Lower leg skin (tissue), 3 donors: ENCODE results near the gene RAX2.

Experiments
- POLR2A ChIP-seq, 2 donors: fragments of 450-650 bp; IDR thresholded peaks; one replicate each; pipeline ENCODE4 v1.6.1; 2016 to 2017; ENCODE audit warnings: antibody characterized with exemption in 2 of 2, mild to moderate bottlenecking in 1 of 2, moderate library complexity in 1 of 2
- TF ChIP-seq, protein P1 (sequence below), 3 donors: fragments of 450-650 bp; IDR thresholded peaks; one replicate each; pipeline ENCODE4 v1.5.1; 2016; ENCODE audit warnings: antibody characterized with exemption in 3 of 3, mild to moderate bottlenecking in 3 of 3, moderate library complexity in 2 of 3

DNA sequence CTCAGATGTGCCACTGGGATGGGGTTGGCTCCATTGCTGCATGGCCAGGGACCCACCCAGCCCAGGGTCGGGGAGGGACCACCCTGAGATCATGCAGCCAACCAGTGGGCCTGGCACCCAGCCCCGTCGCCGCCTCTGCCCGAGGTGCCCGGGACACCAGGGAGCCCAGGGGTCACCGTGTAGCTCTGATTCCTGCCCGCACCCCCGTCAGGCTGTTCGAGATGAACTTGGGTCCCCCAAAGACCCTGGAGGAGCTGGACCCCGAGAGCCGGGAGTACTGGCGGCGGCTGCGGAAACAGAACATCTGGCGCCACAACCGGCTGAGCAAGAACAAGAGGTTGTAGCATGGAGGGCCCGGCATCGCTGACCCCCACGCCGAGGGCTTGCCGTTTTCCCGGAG is 5.0 kb downstream of the RAX2 start:
- no peak for TF ChIP-seq POLR2A (IDR thresholded peaks at IDR 0.05)
- TF ChIP-seq, protein P1, sequence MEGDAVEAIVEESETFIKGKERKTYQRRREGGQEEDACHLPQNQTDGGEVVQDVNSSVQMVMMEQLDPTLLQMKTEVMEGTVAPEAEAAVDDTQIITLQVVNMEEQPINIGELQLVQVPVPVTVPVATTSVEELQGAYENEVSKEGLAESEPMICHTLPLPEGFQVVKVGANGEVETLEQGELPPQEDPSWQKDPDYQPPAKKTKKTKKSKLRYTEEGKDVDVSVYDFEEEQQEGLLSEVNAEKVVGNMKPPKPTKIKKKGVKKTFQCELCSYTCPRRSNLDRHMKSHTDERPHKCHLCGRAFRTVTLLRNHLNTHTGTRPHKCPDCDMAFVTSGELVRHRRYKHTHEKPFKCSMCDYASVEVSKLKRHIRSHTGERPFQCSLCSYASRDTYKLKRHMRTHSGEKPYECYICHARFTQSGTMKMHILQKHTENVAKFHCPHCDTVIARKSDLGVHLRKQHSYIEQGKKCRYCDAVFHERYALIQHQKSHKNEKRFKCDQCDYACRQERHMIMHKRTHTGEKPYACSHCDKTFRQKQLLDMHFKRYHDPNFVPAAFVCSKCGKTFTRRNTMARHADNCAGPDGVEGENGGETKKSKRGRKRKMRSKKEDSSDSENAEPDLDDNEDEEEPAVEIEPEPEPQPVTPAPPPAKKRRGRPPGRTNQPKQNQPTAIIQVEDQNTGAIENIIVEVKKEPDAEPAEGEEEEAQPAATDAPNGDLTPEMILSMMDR (IDR thresholded peaks at IDR 0.05), result no peak
